Type B pancreatic cell (in vitro differentiated cells): ENCODE data around the gene MAP4K1. TPM values are rescaled to one million over a fixed set of nuclear protein-coding genes. Genes with fewer than 3 reads are reported as not detected.

Experiments
- DNase-seq: peaks from one replicate; pipeline ENCODE4 v3.0.0; 2021; ENCODE audit warnings: mixed read lengths; ENCODE audit not compliant: unreplicated experiment; ENCODE audit errors: extremely low spot score
- H3K27ac Mint-ChIP-seq: 2 replicates; pipeline ENCODE4 v1.8.0; 2021; ENCODE audit warnings: mild to moderate bottlenecking, mixed read lengths
- H3K27me3 Mint-ChIP-seq: 2 replicates; pipeline ENCODE4 v1.8.0; 2021; ENCODE audit warnings: mixed read lengths
- H3K36me3 Mint-ChIP-seq: 2 replicates; pipeline ENCODE4 v1.8.0; 2021; ENCODE audit warnings: mixed read lengths
- H3K4me1 Mint-ChIP-seq: one replicate; pipeline ENCODE4 v1.8.0; 2021; ENCODE audit warnings: mixed read lengths; ENCODE audit not compliant: unreplicated experiment
- H3K4me3 Mint-ChIP-seq: 2 replicates; pipeline ENCODE4 v1.8.0; 2021; ENCODE audit warnings: mild to moderate bottlenecking, mixed read lengths
- H3K9me3 Mint-ChIP-seq: 2 replicates; pipeline ENCODE4 v1.8.0; 2021; ENCODE audit warnings: mixed read lengths
- CTCF ChIP-seq: fragments of 200-600 bp; sonication (generic); conservative IDR thresholded peaks from 2 replicates; pipeline ENCODE4 v1.5.0; 2021; ENCODE audit warnings: antibody characterized with exemption, mild to moderate bottlenecking
- total RNA-seq: library from RNA; stranded (reverse); gene quantifications from 2 replicates; pipeline ENCODE4 v1.2.1, GENCODE V29; 2021; ENCODE audit warnings: low replicate concordance

Gene MAP4K1
- total RNA-seq, 1 donor from 2014 or later = 2.4 TPM

- TF ChIP-seq CTCF = no peak
- DNase-seq = no peak
- H3K27ac Mint-ChIP-seq = no peak overlapping the region
- H3K9me3 Mint-ChIP-seq = no peaks in the 10 kb centered on the region
- peaks cover 7% of the 10 kb centered on the region for H3K27me3 Mint-ChIP-seq
- H3K4me3 Mint-ChIP-seq = no peak overlapping the region
- no peaks in the 10 kb centered on the region for H3K36me3 Mint-ChIP-seq
- no peaks in the 10 kb centered on the region for H3K4me1 Mint-ChIP-seq
These were observed 52.1 kb downstream of the MAP4K1 start for GRCh38 chr19:38565691-38566105.

DNA sequence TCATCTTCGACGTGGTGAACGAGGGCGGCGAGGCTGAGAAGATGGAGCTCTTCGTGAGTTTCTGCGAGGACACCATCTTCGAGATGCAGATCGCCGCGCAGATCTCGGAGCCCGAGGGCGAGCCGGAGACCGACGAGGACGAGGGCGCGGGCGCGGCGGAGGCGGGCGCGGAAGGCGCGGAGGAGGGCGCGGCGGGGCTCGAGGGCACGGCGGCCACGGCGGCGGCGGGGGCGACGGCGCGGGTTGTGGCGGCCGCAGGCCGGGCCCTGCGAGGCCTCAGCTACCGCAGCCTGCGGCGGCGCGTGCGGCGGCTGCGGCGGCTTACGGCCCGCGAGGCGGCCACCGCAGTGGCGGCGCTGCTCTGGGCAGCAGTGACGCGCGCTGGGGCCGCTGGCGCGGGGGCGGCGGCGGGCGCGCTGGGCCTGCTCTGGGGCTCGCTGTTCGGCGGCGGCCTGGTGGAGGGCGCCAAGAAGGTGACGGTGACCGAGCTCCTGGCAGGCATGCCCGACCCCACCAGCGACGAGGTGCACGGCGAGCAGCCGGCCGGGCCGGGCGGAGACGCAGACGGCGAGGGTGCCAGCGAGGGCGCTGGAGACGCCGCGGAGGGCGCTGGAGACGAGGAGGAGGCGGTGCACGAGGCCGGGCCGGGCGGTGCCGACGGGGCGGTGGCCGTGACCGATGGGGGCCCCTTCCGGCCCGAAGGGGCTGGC lies 52.6 kb downstream of the MAP4K1 start:
- H3K9me3 Mint-ChIP-seq = no peaks in the 10 kb centered on the region
- no peak overlapping the region for H3K27ac Mint-ChIP-seq
- no peak for TF ChIP-seq CTCF
- no peak overlapping the region for H3K4me3 Mint-ChIP-seq
- DNase-seq = no peak
- peaks cover 7% of the 10 kb centered on the region for H3K27me3 Mint-ChIP-seq
- no peaks in the 10 kb centered on the region for H3K4me1 Mint-ChIP-seq
- no peaks in the 10 kb centered on the region for H3K36me3 Mint-ChIP-seq

DNA sequence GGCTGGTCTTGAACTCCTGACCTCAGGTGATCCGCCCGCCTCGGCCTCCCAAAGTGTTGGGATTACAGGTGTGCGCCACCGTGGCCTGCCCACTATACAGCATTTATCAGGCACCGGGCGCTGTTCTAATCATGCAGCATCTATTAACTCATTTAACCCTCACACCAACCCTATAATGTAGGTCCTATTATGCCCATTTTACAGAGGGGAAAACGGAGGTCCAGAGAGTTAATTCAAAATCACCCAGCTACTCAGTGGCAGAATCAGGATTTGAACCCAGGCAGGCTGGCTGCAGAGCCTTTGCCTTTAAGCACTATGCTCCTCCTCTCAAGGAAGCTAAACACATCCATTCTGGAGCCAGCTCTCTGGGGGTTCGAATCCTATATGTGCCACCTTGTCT lies 54.3 kb downstream of the MAP4K1 start:
- H3K27me3 Mint-ChIP-seq = peaks cover 7% of the 10 kb centered on the region
- no peak overlapping the region for H3K4me3 Mint-ChIP-seq
- DNase-seq = no peak
- H3K36me3 Mint-ChIP-seq = no peaks in the 10 kb centered on the region
- no peaks in the 10 kb centered on the region for H3K9me3 Mint-ChIP-seq
- TF ChIP-seq CTCF = no peak
- H3K27ac Mint-ChIP-seq = no peak overlapping the region
- H3K4me1 Mint-ChIP-seq = no peaks in the 10 kb centered on the region

- Mint-ChIP-seq H3K9me3 (no peaks in the 10 kb centered on the region), H3K27me3 (peaks cover 5% of the 10 kb centered on the region), H3K4me3 (no peak overlapping the region), H3K36me3 (no peaks in the 10 kb centered on the region), H3K4me1 (no peaks in the 10 kb centered on the region), H3K27ac (no peak overlapping the region)
- no peak for DNase-seq
- no peak for TF ChIP-seq CTCF
These were observed 55.7 kb downstream of the MAP4K1 start for GRCh38 chr19:38562096-38562495.

DNA sequence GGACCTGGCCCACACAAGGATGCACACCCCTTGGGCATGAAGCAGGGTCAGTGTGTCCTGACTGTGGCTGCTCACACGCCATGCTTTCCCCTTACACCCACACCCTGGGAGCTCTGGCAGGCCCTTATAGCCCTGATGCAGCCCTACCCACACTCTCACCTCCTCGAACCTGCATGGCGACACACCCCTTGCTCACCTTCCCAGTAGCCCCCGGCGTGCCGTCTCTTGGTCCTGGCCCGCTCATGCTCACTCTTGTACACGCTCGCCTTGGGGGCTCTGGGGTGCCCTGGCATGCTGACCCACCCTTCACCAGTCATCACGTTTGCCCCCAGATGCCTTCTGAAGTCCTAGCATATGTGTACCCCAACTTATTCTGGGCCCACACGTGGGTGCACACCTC lies 56.1 kb downstream of the MAP4K1 start:
- peaks cover 5% of the 10 kb centered on the region for H3K27me3 Mint-ChIP-seq
- no peaks in the 10 kb centered on the region for H3K4me1 Mint-ChIP-seq
- no peaks in the 10 kb centered on the region for H3K9me3 Mint-ChIP-seq
- H3K4me3 Mint-ChIP-seq = no peak overlapping the region
- DNase-seq = no peak
- no peaks in the 10 kb centered on the region for H3K36me3 Mint-ChIP-seq
- no peak for TF ChIP-seq CTCF
- no peak overlapping the region for H3K27ac Mint-ChIP-seq
